Measurements from ENCODE around the gene ZBED2. TPM values are rescaled to one million over a fixed set of nuclear protein-coding genes. Genes with fewer than 3 reads are reported as not detected.

The ZBED2 gene
- total RNA-seq, 1 donor from 2014 or later, result not detected

GRCh38 chr3:111617406-111617805 is 22.3 kb upstream of the ZBED2 start:
- H3K4me1 Mint-ChIP-seq (ENCODE audit: unreplicated experiment), result peaks cover 19% of the 10 kb centered on the region
- no peaks in the 10 kb centered on the region for H3K36me3 Mint-ChIP-seq (ENCODE audit: unreplicated experiment)
- no peak overlapping the region for H3K4me3 Mint-ChIP-seq (ENCODE audit: unreplicated experiment)
- no peak for TF ChIP-seq CTCF (IDR thresholded peaks at IDR 0.05)
- H3K9me3 Mint-ChIP-seq (ENCODE audit: unreplicated experiment), result no peaks in the 10 kb centered on the region
- no peaks in the 10 kb centered on the region for H3K27me3 Mint-ChIP-seq (ENCODE audit: unreplicated experiment)
- no peak for DNase-seq (ENCODE audit: extremely low spot score, unreplicated experiment)
- H3K27ac Mint-ChIP-seq (ENCODE audit: unreplicated experiment), result no peak overlapping the region

- Mint-ChIP-seq H3K27me3 (ENCODE audit: unreplicated experiment) (no peaks in the 10 kb centered on the region), H3K9me3 (ENCODE audit: unreplicated experiment) (no peaks in the 10 kb centered on the region), H3K4me1 (ENCODE audit: unreplicated experiment) (peaks cover 19% of the 10 kb centered on the region), H3K27ac (ENCODE audit: unreplicated experiment) (no peak overlapping the region), H3K36me3 (ENCODE audit: unreplicated experiment) (no peaks in the 10 kb centered on the region), H3K4me3 (ENCODE audit: unreplicated experiment) (no peak overlapping the region)
- DNase-seq (ENCODE audit: extremely low spot score, unreplicated experiment), result no peak
- TF ChIP-seq CTCF (IDR thresholded peaks at IDR 0.05), result peak; percentile 29
Observed at GRCh38 chr3:111616417-111617105, 21.4 kb upstream of the ZBED2 start.

- H3K27ac Mint-ChIP-seq (ENCODE audit: unreplicated experiment), result no peak overlapping the region
- H3K27me3 Mint-ChIP-seq (ENCODE audit: unreplicated experiment), result no peaks in the 10 kb centered on the region
- H3K9me3 Mint-ChIP-seq (ENCODE audit: unreplicated experiment), result no peaks in the 10 kb centered on the region
- peaks cover 19% of the 10 kb centered on the region for H3K4me1 Mint-ChIP-seq (ENCODE audit: unreplicated experiment)
- no peaks in the 10 kb centered on the region for H3K36me3 Mint-ChIP-seq (ENCODE audit: unreplicated experiment)
- DNase-seq (ENCODE audit: extremely low spot score, unreplicated experiment), result no peak
- no peak overlapping the region for H3K4me3 Mint-ChIP-seq (ENCODE audit: unreplicated experiment)
- TF ChIP-seq CTCF (IDR thresholded peaks at IDR 0.05), result no peak
Observed at GRCh38 chr3:111615880-111616279, 20.7 kb upstream of the ZBED2 start.

- no peak overlapping the region for H3K4me3 Mint-ChIP-seq (ENCODE audit: unreplicated experiment)
- no peaks in the 10 kb centered on the region for H3K27me3 Mint-ChIP-seq (ENCODE audit: unreplicated experiment)
- no peak for DNase-seq (ENCODE audit: extremely low spot score, unreplicated experiment)
- H3K36me3 Mint-ChIP-seq (ENCODE audit: unreplicated experiment), result no peaks in the 10 kb centered on the region
- H3K27ac Mint-ChIP-seq (ENCODE audit: unreplicated experiment), result no peak overlapping the region
- peaks cover 5% of the 10 kb centered on the region for H3K4me1 Mint-ChIP-seq (ENCODE audit: unreplicated experiment)
- TF ChIP-seq CTCF (IDR thresholded peaks at IDR 0.05), result no peak
- H3K9me3 Mint-ChIP-seq (ENCODE audit: unreplicated experiment), result no peaks in the 10 kb centered on the region
Observed at GRCh38 chr3:111613294-111613693, 18.1 kb upstream of the ZBED2 start.

GRCh38 chr3:111610612-111611054 is 15.5 kb upstream of the ZBED2 start:
- no peaks in the 10 kb centered on the region for H3K27me3 Mint-ChIP-seq (ENCODE audit: unreplicated experiment)
- H3K4me1 Mint-ChIP-seq (ENCODE audit: unreplicated experiment), result no peaks in the 10 kb centered on the region
- no peaks in the 10 kb centered on the region for H3K36me3 Mint-ChIP-seq (ENCODE audit: unreplicated experiment)
- H3K4me3 Mint-ChIP-seq (ENCODE audit: unreplicated experiment), result no peak overlapping the region
- no peaks in the 10 kb centered on the region for H3K9me3 Mint-ChIP-seq (ENCODE audit: unreplicated experiment)
- TF ChIP-seq CTCF (IDR thresholded peaks at IDR 0.05), result no peak
- DNase-seq (ENCODE audit: extremely low spot score, unreplicated experiment), result no peak
- H3K27ac Mint-ChIP-seq (ENCODE audit: unreplicated experiment), result no peak overlapping the region
